ENCODE results near the gene TSPAN4.

TSPAN4 gene

DNA sequence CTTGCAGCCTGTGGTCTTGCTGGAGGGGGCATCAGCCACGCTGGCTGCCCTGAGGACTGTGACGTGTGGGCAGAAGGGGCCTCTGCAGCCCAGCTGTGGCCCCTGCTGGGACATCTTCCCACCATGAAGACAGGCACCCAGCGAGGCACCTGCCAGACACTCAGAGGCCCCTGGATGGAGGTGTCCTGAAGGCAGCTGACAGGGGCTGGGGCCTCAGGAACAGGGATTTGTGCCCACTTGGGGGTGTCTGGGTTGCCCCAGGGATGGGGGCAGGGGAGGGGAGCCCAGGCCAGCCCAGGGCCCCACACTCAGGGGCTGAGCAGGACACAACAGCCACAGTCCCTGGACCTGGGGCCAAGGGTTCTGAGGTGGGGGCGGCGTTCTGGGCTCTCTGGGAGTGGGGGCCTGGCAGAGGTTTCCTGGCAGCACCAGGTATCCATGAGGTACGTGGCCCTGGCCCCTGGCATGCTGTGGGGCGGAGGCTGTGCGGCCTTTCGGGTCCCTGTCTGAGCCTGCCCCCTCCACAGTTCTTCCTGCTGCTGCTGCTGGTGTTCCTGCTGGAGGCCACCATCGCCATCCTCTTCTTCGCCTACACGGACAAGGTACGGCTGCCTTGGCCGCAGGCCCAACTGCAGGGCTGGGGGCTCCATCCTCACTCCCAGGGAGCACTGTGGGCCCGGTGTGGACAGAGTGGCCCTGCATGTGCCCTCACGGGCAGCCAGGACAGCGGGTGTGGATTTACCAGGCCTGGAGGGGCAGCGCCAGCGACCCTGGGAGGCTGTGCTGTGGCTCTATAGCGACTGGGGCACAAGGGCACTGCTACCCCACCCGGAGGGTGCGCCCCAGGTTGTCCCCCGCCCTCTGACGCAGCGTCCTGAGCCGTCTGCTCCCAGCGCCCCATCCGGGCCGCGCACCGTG is 21.5 kb downstream of the TSPAN4 start:
- no peak for DNase-seq (ENCODE audit: low read depth, low spot score)

DNA sequence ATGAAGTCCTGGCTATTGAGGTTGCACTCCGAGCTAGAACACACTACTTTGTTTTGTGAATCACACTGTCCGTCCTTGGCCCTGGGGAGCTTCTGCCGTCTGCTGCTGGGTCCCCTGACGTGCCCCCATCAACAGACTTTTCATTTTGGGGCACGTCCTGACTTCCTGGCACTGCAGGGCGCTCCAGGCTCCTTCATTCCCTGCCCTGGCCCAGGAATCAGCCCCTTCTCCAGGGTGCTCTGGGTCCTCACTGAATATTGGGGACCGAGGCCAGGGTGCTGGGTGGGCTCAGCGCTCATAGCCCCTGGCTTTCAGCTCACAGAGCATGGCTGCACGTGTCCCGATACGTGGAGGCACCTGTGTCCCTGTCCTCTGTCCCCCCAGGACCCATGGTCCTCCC is 22.2 kb downstream of the TSPAN4 start:
- no peak for DNase-seq (ENCODE audit: low read depth, low spot score)

DNA sequence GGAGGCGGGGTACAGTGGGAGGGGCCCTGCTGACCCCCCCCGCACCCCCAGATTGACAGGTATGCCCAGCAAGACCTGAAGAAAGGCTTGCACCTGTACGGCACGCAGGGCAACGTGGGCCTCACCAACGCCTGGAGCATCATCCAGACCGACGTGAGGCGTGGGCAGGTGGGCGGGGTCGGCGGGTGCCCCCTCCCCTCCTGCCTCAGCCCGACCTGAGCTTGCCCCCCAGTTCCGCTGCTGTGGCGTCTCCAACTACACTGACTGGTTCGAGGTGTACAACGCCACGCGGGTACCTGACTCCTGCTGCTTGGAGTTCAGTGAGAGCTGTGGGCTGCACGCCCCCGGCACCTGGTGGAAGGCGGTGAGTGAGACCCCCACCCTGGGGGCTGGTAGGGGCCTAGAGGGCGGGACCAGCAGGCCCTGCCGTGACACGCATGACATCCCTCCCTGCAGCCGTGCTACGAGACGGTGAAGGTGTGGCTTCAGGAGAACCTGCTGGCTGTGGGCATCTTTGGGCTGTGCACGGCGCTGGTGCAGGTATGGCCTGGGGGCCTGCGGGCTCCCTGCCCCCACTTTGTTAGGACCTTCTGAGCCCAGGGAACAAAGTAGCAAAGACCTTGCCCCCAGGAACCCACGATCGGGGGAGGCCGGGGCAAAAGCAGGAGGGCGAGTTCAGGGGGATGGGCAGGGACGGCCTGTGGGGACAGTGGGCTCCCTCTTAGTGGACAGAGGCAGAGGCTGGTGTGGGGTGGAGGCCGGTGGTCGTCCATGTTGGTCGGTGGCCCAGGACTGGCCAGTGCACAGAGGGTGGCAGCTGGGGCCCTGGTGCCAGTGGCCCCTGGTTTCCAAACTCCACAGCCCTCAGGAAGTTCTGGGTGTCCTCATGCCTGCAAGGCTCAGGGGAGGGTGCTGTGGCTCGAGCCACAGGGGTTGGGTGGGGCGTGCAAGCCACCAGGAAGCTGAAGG is 23.1 kb downstream of the TSPAN4 start:
- no peak for DNase-seq (ENCODE audit: low read depth, low spot score)

- no peak for DNase-seq (ENCODE audit: low read depth, low spot score)
Observed at GRCh38 chr11:866481-866880, 23.8 kb downstream of the TSPAN4 start.

DNA sequence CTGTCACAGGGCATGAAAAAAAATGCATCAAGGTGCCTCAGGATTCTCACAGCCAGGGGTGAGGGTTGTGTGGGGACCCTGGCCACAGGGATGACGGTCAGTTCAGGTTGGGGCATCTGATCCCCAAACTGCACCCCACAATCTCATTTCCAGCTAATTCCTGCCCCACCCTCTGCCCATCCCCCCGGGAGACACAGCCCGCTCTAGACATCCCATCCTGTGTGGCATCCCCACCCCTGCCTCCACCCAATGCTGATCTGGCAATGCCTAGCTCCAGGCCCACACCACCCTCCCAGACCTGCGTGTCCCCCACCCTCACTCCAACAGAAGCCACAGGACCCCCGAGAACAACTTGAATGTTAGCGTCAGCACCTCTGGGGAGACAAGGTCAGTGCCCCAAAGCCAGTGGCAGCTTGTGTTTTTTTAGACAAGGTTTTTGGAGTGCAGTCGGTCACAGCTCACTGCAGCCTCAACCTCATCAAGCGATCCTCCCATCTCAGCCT is 25.3 kb downstream of the TSPAN4 start:
- no peak for DNase-seq (ENCODE audit: low read depth, low spot score)

DNA sequence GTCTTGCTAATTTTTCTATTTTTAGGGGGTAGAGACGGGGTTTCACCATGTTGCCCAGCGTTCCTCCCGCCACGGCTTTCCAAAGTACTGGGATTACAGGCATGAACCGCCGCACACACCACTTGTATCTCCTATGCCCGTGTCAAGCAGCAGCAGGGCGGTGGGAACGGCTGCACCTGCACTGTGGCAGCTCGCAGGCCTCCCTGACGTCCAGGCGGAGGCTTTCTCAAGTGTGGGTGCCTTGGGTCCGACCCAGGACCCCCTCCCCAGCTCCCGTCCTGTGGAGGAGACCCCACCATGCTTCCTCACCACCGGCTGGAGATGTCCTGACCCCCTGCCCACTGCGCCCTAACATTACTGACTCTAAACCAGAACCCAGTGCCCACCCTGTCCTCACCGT is 25.7 kb downstream of the TSPAN4 start:
- DNase-seq (ENCODE audit: low read depth, low spot score) = no peak

- no peak for DNase-seq (ENCODE audit: low read depth, low spot score)
Observed at GRCh38 chr11:868802-869201, 26.1 kb downstream of the TSPAN4 start.

DNA sequence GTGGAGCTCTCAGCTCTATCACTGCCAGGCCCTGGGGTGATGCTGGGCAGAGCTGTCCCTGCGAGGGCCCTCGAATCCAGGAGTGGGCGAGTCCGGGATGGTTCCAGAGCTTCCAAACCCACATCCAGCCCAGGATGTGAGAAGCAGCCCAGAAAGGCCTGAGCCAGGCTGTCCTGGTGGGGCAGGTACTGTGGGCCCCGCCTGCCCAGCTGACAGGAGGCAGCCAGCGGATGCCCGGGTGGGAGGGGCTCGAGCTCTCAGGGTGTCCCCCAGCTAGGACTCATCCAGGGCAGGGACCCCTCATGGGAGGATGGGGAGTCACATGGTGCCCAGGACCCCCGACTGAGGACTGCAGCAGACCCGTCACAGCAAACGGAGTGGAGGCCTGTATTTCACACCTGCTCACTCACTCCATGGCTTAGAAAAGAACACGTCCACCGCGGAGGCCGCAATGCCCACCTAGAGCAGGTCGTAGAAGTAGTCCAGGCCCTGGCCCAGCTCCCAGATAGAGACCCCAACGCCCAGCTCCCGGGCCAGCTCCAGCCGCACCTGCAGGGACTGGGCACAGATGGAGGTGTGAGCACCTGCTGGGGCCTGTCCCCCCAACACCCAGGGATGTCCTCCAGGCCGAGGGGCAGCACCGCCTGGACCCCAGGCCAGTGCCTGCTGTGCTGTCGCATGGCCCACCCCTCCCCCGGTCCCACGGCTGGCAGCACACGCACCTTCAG is 26.9 kb downstream of the TSPAN4 start:
- no peak for DNase-seq (ENCODE audit: low read depth, low spot score)

DNA sequence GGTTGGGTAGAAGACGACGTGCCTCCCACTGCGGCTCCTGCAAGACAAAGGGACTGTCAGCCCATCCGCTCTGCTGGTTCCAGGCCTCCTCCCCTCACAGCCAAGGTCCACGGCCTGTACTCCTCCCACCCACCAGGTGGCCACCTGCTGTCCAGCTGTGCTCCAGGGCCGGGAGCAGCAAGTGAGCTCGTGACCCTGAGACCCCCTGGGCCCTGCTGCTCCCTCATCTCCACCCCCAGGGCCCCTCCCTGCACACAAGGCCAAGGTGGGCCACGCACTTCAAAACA is 27.4 kb downstream of the TSPAN4 start:
- no peak for DNase-seq (ENCODE audit: low read depth, low spot score)

DNA sequence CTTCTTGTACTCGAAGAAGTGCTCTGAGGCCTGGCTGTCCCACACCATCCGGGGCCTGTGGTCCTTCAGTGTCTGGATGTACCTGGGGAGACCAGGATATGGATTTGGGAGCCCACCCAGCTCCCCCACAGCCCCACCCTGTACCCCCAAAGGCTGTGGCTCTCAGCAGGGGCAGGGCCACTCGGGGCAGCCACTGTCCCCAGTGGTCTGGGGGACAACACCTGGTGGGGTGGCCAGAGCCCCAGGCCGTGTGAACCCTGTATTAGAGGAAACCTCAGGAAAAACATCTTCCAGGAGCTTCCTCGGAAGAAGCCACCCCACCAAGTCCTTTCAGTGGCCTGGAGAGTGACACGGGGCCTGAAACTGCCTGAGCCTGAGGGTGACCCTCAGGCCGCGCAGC is 27.8 kb downstream of the TSPAN4 start:
- no peak for DNase-seq (ENCODE audit: low read depth, low spot score)

DNA sequence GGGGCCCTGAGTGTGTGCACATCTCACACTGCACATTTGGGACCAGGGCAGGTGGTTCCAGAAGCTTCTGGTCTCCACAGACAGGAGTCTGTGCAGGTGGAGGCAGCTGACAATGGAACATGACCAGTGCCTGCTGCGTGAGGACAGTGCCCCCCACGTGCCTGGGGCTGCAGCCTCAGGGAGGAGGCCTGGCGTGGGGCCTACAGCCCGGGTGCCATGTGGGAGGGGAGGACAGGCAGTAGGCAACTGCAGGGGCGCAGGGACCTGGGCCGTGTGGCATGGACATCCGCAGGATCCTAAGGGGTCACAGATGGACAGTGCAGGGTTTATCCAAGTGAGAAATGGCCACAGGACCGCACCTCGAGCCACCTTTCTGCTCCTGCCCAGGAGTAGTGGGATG is 28.8 kb downstream of the TSPAN4 start:
- no peak for DNase-seq (ENCODE audit: low read depth, low spot score)

DNA sequence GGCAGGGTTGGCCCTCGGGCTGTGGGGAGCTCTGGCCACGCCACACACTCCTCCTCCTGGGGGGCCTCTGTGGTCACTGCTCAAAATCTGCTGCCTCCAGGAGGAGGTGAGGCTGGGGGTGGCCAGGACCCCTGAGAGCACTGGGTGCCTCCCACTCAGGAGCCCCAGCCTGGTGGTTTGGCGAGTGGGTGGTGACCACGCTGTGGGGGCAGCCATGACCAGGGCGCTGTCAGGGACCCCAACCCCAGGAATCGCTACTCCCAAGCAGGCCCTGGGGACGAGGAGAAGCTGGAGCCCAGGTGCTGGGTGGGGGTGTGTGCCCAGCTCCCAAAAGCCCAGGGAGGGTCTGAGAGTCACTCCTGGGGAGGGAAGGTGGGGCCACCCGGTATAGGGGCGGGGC is 30.1 kb downstream of the TSPAN4 start:
- no peak for DNase-seq (ENCODE audit: low read depth, low spot score)

- DNase-seq (ENCODE audit: low read depth, low spot score) = no peak
Observed at GRCh38 chr11:873706-874105, 31.1 kb downstream of the TSPAN4 start.

GRCh38 chr11:875203-875602 is 32.6 kb downstream of the TSPAN4 start:
- no peak for DNase-seq (ENCODE audit: low read depth, low spot score)

DNA sequence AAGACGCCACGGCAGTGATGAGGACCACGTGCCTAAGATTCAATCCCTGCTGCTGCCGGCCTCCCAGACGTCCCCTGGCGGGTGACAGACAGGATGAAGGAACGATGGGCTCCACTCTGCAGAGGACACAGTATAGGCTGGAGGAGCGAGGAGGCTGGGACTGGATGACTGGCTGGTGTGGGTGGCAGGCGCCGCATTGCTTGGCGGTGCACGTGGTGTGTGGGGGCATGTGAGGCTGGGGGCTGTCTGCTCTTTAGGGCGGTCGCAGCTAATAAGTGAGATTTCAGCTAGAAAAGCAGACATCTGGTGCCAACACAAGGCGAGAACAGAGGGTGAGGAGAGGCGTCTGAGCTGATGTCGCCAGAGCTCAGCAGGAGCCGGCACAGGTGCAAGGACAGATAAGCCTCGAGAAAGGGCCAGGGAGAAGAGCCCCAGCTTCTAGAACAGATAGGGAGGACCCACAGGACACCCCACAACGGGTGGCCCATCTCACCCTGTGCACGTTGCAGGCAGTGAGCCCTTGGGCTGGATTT is 33.2 kb downstream of the TSPAN4 start:
- no peak for DNase-seq (ENCODE audit: low read depth, low spot score)

GRCh38 chr11:876545-876944 is 33.9 kb downstream of the TSPAN4 start:
- peak; percentile 23 for DNase-seq (ENCODE audit: low read depth, low spot score)

DNA sequence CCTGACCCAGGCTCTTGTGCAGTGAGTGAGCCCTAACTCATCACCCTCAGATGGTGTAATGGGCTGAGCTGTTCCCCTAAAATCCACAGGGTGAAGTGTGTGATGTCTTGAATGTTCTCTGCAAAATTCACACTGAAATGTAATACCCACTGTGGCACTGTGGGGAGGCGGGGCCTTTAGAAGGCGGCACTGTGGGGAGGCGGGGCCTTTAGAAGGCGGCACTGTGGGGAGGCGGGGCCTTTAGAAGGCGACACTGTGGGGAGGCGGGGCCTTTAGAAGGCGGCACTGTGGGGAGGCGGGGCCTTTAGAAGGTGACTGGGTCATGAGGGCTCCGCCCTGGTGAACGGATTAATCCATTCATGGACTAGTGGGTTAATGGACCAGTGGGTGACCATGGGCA is 34.9 kb downstream of the TSPAN4 start:
- DNase-seq (ENCODE audit: low read depth, low spot score) = no peak

- DNase-seq (ENCODE audit: low read depth, low spot score) = no peak
Observed at GRCh38 chr11:880447-880846, 37.8 kb downstream of the TSPAN4 start.

DNA sequence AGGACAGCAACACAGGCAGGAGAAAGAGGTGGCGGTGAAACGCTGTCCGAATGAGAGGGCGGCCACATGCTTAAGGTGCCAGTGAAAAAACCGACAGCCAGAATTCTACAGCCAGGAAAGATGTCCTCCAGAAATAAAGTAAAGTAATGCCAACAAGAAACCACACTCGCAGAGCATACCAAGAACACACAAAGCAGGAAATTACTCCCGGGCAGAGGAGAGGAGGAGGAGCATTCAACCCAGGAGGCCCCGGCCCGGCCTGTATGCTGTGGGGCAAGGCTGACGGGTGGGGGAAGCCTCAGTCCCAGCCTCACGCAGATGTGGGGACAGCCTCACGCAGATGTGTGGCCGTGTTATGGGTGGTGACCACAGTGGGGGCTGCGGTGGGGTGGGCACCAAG is 39.9 kb downstream of the TSPAN4 start:
- no peak for DNase-seq (ENCODE audit: low read depth, low spot score)

- DNase-seq (ENCODE audit: low read depth, low spot score) = no peak
Observed at GRCh38 chr11:883527-883926, 40.9 kb downstream of the TSPAN4 start.

- DNase-seq (ENCODE audit: low read depth, low spot score) = no peak
Observed at GRCh38 chr11:884578-885070, 42.0 kb downstream of the TSPAN4 start.
